ENCODE measurements around the gene BEX2. TPM values are rescaled to one million over a fixed set of nuclear protein-coding genes. Genes with fewer than 3 reads are reported as not detected.

Gene BEX2
- total RNA-seq, 1 experiment from 2014 or later: 51.4 TPM

DNA sequence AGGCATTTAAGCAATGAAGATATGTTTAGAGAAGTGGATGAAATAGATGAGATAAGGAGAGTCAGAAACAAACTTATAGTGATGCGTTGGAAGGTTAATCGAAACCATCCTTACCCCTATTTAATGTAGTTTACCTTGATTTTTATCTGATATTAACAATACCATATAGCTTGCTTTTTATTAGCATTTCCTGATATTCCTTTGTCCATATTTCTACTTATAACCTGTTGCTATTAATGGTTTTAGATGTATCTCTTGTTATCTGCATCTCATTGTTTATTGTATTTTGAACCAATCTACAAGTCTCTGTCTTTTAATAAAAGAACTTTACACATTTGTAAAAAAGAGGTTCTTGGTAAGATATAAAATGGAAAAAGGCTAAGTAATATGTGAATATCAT, 47.1 kb upstream of the BEX2 start:
- TF ChIP-seq EZH2 (IDR thresholded peaks at IDR 0.05; ENCODE audit: borderline replicate concordance, low read depth, low read length, poor library complexity, severe bottlenecking): no peak
- TF ChIP-seq, protein P1, sequence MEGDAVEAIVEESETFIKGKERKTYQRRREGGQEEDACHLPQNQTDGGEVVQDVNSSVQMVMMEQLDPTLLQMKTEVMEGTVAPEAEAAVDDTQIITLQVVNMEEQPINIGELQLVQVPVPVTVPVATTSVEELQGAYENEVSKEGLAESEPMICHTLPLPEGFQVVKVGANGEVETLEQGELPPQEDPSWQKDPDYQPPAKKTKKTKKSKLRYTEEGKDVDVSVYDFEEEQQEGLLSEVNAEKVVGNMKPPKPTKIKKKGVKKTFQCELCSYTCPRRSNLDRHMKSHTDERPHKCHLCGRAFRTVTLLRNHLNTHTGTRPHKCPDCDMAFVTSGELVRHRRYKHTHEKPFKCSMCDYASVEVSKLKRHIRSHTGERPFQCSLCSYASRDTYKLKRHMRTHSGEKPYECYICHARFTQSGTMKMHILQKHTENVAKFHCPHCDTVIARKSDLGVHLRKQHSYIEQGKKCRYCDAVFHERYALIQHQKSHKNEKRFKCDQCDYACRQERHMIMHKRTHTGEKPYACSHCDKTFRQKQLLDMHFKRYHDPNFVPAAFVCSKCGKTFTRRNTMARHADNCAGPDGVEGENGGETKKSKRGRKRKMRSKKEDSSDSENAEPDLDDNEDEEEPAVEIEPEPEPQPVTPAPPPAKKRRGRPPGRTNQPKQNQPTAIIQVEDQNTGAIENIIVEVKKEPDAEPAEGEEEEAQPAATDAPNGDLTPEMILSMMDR (conservative IDR thresholded peaks at IDR 0.05; ENCODE audit: low read depth, low read length): no peak
- ChIA-PET POLR2A (ENCODE audit: low non-redundant PET) (no interaction called here), CTCF (no interaction called here)
- Histone ChIP-seq H3K4me3 (ENCODE audit: low read depth, low read length, poor library complexity, severe bottlenecking) (peak overlapping the region; percentile 80), H3K36me3 (ENCODE audit: insufficient read depth, low read length, poor library complexity, severe bottlenecking) (peaks cover 5% of the 10 kb centered on the region), H3K4me1 (ENCODE audit: insufficient read depth, low read length, poor library complexity, severe bottlenecking) (no peaks in the 10 kb centered on the region), H3K9me3 (ENCODE audit: low read depth, low read length, poor library complexity, severe bottlenecking) (no peaks in the 10 kb centered on the region), H3K27me3 (replicated peaks; ENCODE audit: insufficient read depth, low read depth, low read length, poor library complexity) (no peaks in the 10 kb centered on the region), H3K27ac (ENCODE audit: low read depth, low read length, poor library complexity, severe bottlenecking) (no peak overlapping the region)
- intact Hi-C loops (cut with micrococcal nuclease; ENCODE audit: unreplicated experiment): no loop called here
- BruUV-seq (replicated peaks): no TSS peak
- no peak for DNase-seq (ENCODE audit: low spot score)

DNA sequence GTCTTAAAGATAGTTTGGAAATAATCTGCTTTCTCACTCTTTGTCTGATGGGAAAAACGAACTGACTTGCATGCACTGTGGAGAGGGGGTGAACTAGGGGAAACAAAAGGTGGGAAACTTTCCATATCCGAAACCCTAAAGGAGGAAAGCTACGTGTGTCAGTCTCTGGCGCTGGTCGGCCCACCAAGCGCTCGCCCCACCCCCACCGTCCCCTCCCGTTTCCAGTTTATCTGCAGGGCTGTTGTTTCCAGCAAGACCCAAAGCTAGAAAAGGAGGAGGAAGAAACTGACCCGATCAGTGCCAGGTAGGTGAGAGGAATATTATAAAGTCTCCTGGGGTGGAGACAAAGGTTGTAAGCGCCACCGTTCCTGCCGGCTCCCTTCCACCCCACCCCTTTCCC, 46.1 kb upstream of the BEX2 start:
- peaks cover 5% of the 10 kb centered on the region for H3K36me3 ChIP-seq (ENCODE audit: insufficient read depth, low read length, poor library complexity, severe bottlenecking)
- intact Hi-C loops (cut with micrococcal nuclease; ENCODE audit: unreplicated experiment): no loop called here

DNA sequence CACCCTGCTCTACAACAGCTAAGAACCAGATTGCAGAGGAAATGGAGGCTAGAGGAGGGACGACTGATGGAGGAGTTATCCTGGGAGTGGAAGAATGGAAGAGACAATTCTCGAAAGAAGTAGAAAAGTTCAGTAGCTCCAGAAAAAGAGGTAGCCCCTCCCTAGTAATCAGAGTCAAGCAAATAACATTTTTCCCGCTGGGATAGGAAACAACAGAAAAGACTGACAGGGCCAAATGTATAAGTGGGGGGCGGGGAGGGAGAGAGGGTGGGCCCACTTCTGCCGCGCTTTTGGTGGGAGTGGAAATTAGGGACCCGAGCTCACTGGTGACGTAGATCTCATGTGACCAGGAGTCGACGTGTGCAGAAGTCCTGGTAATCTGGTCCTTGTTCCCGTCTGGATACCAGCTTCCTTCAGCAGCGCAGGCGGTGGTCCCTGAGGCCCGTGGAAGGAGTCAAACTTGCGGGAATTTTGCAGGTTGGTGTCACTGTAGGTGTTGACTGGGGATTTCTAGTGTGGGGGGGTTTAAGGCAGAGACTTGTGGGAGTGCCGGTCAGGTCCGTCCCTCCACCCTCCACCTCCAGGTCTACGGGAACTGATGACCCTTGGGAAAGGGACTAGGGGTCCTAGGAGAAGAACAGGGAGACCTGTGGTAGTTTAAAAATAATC, 45.5 kb upstream of the BEX2 start, which contains the start of gene TCEAL9:
Gene TCEAL9, plus strand, starts transcription at position 377 of the 669 bp plus-strand sequence. CDS start 1,179 bp downstream, outside the sequence.
- H3K9me3 ChIP-seq (ENCODE audit: low read depth, low read length, poor library complexity, severe bottlenecking): no peaks in the 10 kb centered on the region
- peak; percentile 87 for DNase-seq (ENCODE audit: low spot score)
- no TSS peak for BruUV-seq (replicated peaks)
- no peaks in the 10 kb centered on the region for H3K27me3 ChIP-seq (replicated peaks; ENCODE audit: insufficient read depth, low read depth, low read length, poor library complexity)
- POLR2A ChIA-PET (ENCODE audit: low non-redundant PET): interaction anchor here (0.6 to 0.8 kb wide), 2 partner anchors 107 to 396 kb away, joined by 3 read pairs; no protein-coding TSS in a partner anchor
- intact Hi-C loops (cut with micrococcal nuclease; ENCODE audit: unreplicated experiment): no loop called here
- no peaks in the 10 kb centered on the region for H3K4me1 ChIP-seq (ENCODE audit: insufficient read depth, low read length, poor library complexity, severe bottlenecking)
- peaks cover 5% of the 10 kb centered on the region for H3K36me3 ChIP-seq (ENCODE audit: insufficient read depth, low read length, poor library complexity, severe bottlenecking)
- H3K27ac ChIP-seq (ENCODE audit: low read depth, low read length, poor library complexity, severe bottlenecking): peak within 1 kb of the TSS; percentile 83
- TF ChIP-seq EZH2 (IDR thresholded peaks at IDR 0.05; ENCODE audit: borderline replicate concordance, low read depth, low read length, poor library complexity, severe bottlenecking): no peak
- TF ChIP-seq, protein P1 (conservative IDR thresholded peaks at IDR 0.05; ENCODE audit: low read depth, low read length): no peak
- CTCF ChIA-PET: no interaction called here
- peak within 1 kb of the TSS; percentile 80 for H3K4me3 ChIP-seq (ENCODE audit: low read depth, low read length, poor library complexity, severe bottlenecking)

More for the DNA sequence above, 46.1 kb upstream of the BEX2 start:
- BruUV-seq (replicated peaks): no TSS peak
- DNase-seq (ENCODE audit: low spot score): no peak
- H3K4me1 ChIP-seq (ENCODE audit: insufficient read depth, low read length, poor library complexity, severe bottlenecking): no peaks in the 10 kb centered on the region
- TF ChIP-seq EZH2 (IDR thresholded peaks at IDR 0.05; ENCODE audit: borderline replicate concordance, low read depth, low read length, poor library complexity, severe bottlenecking): no peak
- TF ChIP-seq, protein P1 (conservative IDR thresholded peaks at IDR 0.05; ENCODE audit: low read depth, low read length): no peak
- H3K4me3 ChIP-seq (ENCODE audit: low read depth, low read length, poor library complexity, severe bottlenecking): peak overlapping the region; percentile 80
- POLR2A ChIA-PET (ENCODE audit: low non-redundant PET): no interaction called here
- H3K27me3 ChIP-seq (replicated peaks; ENCODE audit: insufficient read depth, low read depth, low read length, poor library complexity): no peaks in the 10 kb centered on the region
- no peaks in the 10 kb centered on the region for H3K9me3 ChIP-seq (ENCODE audit: low read depth, low read length, poor library complexity, severe bottlenecking)
- CTCF ChIA-PET: no interaction called here
- peak overlapping the region; percentile 83 for H3K27ac ChIP-seq (ENCODE audit: low read depth, low read length, poor library complexity, severe bottlenecking)
